Mucosa of gallbladder (tissue), 1 donor: ENCODE results near the gene UGT8. TPM values are rescaled to one million over a fixed set of nuclear protein-coding genes. Genes with fewer than 3 reads are reported as not detected.

Source experiments
- DNase-seq: peaks from one replicate; pipeline ENCODE4 v3.0.0-alpha.2; 2020; ENCODE audit warnings: low spot score
- total RNA-seq: library from RNA; stranded (reverse); gene quantifications from one replicate; pipeline ENCODE4 v1.2.1, GENCODE V29; 2021
- donor health status: DM: no; HTN: no; CAD: no.

Gene UGT8
- total RNA-seq, 1 donor from 2014 or later = 72.8 TPM

GRCh38 chr4:114690571-114690970 is 92.0 kb downstream of the UGT8 start:
- no peak for DNase-seq

GRCh38 chr4:114691865-114692264 is 93.3 kb downstream of the UGT8 start:
- no peak for DNase-seq

DNA sequence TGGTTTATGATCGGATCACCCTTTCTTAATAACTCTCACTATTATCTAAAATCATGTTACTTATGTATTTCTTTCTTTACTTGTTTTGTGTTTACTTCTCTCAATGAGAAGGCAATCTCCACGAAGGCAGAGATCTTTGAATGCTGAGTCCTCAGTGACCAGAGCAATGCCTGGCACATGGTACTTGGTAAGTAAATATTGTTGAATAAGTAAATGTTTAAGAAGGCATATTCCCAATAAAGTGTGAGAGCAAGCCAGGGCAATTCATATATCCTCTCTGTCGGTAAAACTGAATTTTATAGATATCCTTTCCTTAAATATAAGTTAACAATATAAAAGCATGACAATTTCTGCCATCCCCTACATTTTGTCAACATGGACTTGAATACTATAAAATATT is 94.4 kb downstream of the UGT8 start:
- DNase-seq = no peak

GRCh38 chr4:114694770-114695169 is 96.2 kb downstream of the UGT8 start:
- no peak for DNase-seq

DNA sequence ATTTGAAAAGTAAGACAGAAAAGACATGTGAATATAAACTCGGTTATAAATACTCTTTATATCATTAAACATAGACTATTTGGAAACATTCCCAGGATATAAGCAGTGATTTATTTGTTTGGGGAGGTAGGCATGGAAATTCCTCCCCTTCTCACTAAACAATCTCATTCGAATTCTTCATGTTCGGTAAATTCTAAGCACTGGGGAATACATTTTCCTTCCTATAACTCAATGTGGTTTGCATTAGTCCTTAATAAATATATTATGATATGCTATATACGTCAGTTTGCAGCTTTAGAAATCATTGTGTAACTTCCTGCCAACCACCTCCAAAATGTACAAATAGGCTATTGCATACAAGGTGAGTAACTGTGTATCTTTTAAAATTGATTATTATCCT is 99.6 kb downstream of the UGT8 start:
- no peak for DNase-seq

GRCh38 chr4:114701491-114701890 is 102.9 kb downstream of the UGT8 start:
- DNase-seq = no peak

DNA sequence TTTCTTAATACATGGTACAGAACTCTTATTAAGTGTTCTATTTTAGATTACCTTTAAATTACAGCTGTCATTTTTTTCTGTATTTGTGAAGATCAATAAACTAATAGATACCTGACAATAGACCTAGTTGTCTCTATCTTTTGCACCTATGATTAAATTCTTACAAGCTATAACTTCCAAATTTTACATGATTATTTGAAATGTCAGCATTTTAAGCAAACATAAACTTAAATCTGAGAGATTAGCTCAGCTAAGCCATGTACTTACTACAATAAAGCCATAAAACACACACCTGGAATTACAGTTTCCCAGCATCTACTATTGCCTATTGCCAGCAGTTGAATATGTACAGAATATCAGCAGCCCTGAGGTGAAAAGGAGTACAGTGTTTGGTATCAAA is 118.8 kb downstream of the UGT8 start:
- DNase-seq = no peak

DNA sequence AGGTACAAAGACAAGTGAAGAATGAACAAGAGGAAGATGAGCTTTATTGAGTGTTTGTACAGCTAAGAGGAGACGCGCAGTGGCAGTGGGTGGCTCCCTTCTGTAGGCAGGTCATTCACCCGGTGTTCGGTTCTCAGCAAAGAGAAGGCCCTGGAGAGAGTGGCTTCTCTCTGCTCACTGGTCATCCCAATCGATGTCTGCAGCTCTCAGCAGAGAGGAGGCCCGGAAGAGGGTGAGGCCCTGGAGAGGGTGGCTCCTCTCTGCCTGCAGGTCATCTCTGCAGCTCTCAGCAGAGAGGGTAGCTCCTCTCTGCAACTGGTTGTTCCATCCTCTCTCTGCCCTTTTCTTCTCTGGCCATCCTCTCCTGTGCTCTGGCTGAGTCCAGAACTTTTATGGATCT is 126.5 kb downstream of the UGT8 start:
- no peak for DNase-seq

DNA sequence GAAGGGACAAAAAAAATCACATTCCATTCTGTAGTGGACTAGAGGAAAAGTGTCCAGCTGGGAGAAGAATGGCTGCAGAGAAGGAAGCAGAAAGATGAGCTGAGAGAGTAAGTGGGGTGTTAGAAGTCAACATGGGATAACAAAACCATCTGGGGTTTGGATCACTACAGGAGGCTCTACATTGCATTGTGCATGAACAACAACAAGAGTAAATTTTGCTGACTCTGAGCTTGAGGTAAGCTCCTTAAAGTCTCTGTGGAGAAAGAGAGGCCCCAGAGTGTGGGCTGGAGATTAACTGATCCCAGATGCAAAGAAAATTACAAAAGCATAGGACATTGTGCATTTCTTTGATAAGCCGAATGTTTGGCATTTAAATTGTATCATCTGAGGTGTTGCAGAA is 128.9 kb downstream of the UGT8 start:
- no peak for DNase-seq
